ENCODE results near the gene FBXO36. TPM values are rescaled to one million over a fixed set of nuclear protein-coding genes. Genes with fewer than 3 reads are reported as not detected.

The FBXO36 gene
- total RNA-seq, 4 donors from 2014 or later: 1.9 to 3.8 (median 2.4) TPM

- TF ChIP-seq CTCF (IDR thresholded peaks at IDR 0.05; ENCODE audit: low read depth): no peak
Observed at GRCh38 chr2:229974266-229974665, 52.0 kb downstream of the FBXO36 start.

GRCh38 chr2:229980431-229981184 is 58.3 kb downstream of the FBXO36 start:
- TF ChIP-seq CTCF (IDR thresholded peaks at IDR 0.05; ENCODE audit: low read depth): no peak

- no peak for TF ChIP-seq CTCF (IDR thresholded peaks at IDR 0.05; ENCODE audit: low read depth)
Observed at GRCh38 chr2:229993236-229993635, 70.9 kb downstream of the FBXO36 start.

- TF ChIP-seq CTCF (IDR thresholded peaks at IDR 0.05; ENCODE audit: low read depth): no peak
Observed at GRCh38 chr2:229996320-229996719, 74.0 kb downstream of the FBXO36 start.

GRCh38 chr2:229997565-229997964 is 75.3 kb downstream of the FBXO36 start:
- no peak for TF ChIP-seq CTCF (IDR thresholded peaks at IDR 0.05; ENCODE audit: low read depth)

GRCh38 chr2:230000118-230000841 is 78.0 kb downstream of the FBXO36 start:
- no peak for TF ChIP-seq CTCF (IDR thresholded peaks at IDR 0.05; ENCODE audit: low read depth)

GRCh38 chr2:230007931-230008707 is 85.8 kb downstream of the FBXO36 start:
- no peak for TF ChIP-seq CTCF (IDR thresholded peaks at IDR 0.05; ENCODE audit: low read depth)

Data from subcutaneous adipose tissue (tissue), 4 donors.